ENCODE measurements around the gene EHD3. TPM values are rescaled to one million over a fixed set of nuclear protein-coding genes. Genes with fewer than 3 reads are reported as not detected.

Gene EHD3
- total and polyA plus RNA-seq, 10 of the 15 experiments (the other 5 are each of a cell fraction or from before 2014, with no cell fraction given), result 1.1 to 10.9 (median 8.2) TPM

Small RNAs within 50 kb of the gene (small RNA-seq; reads per million reads assigned to genes)
- gene RNA5SP90, result not detected

Other genes with a start within 250 kb of the EHD3 start
- 5.4 and 5.6 TPM in 2 replicates for gene GALNT14, start 95.7 kb upstream of the EHD3 start, total RNA-seq (2014; rRNA removed)
- gene GALNT14, start 95.7 kb upstream of the EHD3 start, total RNA-seq (2014; rRNA removed; fragmentation: Illumina TruSeq; extraction: Trizol), result 4.7 and 5.4 TPM in 2 replicates
- 5.6 TPM in 2 replicates for gene GALNT14, start 95.7 kb upstream of the EHD3 start, total RNA-seq (2021)
- 12.1 and 17.8 TPM in 2 replicates for gene GALNT14, start 95.7 kb upstream of the EHD3 start, polyA plus RNA-seq (2011; rRNA removed)
- gene GALNT14, start 95.7 kb upstream of the EHD3 start, polyA plus RNA-seq (2014; fragmentation: Illumina TruSeq; extraction: Trizol), result 3.4 and 6.6 TPM in 2 replicates
- 1 to 10 TPM; 3.7 to 4.1 TPM for gene GALNT14, start 95.7 kb upstream of the EHD3 start, polyA plus RNA-seq (2014; fragmentation: Nextera tagmentation; extraction: Ambion mirVana)
- gene GALNT14, start 95.7 kb upstream of the EHD3 start, polyA plus RNA-seq (2014; rRNA removed), result 5.8 and 7.1 TPM in 2 replicates
- gene GALNT14, start 95.7 kb upstream of the EHD3 start, polyA plus RNA-seq (2016; fragmentation: Nextera tagmentation; extraction: Ambion mirVana), result 1 to 10 TPM; 6.4 to 7.3 TPM
- gene CAPN14, start 16.6 kb upstream of the EHD3 start, total RNA-seq (2014; rRNA removed), result 1.1 and 1.4 TPM in 2 replicates
- gene CAPN14, start 16.6 kb upstream of the EHD3 start, total RNA-seq (2014; rRNA removed; fragmentation: Illumina TruSeq; extraction: Trizol), result 1.3 and 1.4 TPM in 2 replicates
- 1.3 and 1.5 TPM in 2 replicates for gene CAPN14, start 16.6 kb upstream of the EHD3 start, total RNA-seq (2021)
- 1.2 and 1.5 TPM in 2 replicates for gene CAPN14, start 16.6 kb upstream of the EHD3 start, polyA plus RNA-seq (2011; rRNA removed)
- gene CAPN14, start 16.6 kb upstream of the EHD3 start, polyA plus RNA-seq (2014; fragmentation: Illumina TruSeq; extraction: Trizol), result 1.5 and 1.8 TPM in 2 replicates
- under 1 TPM; 0.08 to 0.22 TPM for gene CAPN14, start 16.6 kb upstream of the EHD3 start, polyA plus RNA-seq (2014; fragmentation: Nextera tagmentation; extraction: Ambion mirVana)
- 1.4 TPM in 2 replicates for gene CAPN14, start 16.6 kb upstream of the EHD3 start, polyA plus RNA-seq (2014; rRNA removed)
- gene CAPN14, start 16.6 kb upstream of the EHD3 start, polyA plus RNA-seq (2016; fragmentation: Nextera tagmentation; extraction: Ambion mirVana), result under 1 TPM; 0.64 to 0.72 TPM
- not detected in 2 replicates for gene XDH, start 180.6 kb downstream of the EHD3 start, total RNA-seq (2014; rRNA removed)
- not detected in 2 replicates for gene XDH, start 180.6 kb downstream of the EHD3 start, total RNA-seq (2014; rRNA removed; fragmentation: Illumina TruSeq; extraction: Trizol)
- 0.11 TPM in 1 of 2 replicates, not detected in the other for gene XDH, start 180.6 kb downstream of the EHD3 start, total RNA-seq (2021)
- gene XDH, start 180.6 kb downstream of the EHD3 start, polyA plus RNA-seq (2011; rRNA removed), result 0.01 TPM in 1 of 2 replicates, not detected in the other
- not detected in 2 replicates for gene XDH, start 180.6 kb downstream of the EHD3 start, polyA plus RNA-seq (2014; fragmentation: Illumina TruSeq; extraction: Trizol)
- not detected for gene XDH, start 180.6 kb downstream of the EHD3 start, polyA plus RNA-seq (2014; fragmentation: Nextera tagmentation; extraction: Ambion mirVana)
- not detected in 2 replicates for gene XDH, start 180.6 kb downstream of the EHD3 start, polyA plus RNA-seq (2014; rRNA removed)
- gene XDH, start 180.6 kb downstream of the EHD3 start, polyA plus RNA-seq (2016; fragmentation: Nextera tagmentation; extraction: Ambion mirVana), result not detected